ENCODE measurements around the gene HTR3D.
"Not testable (repeated sequence)": the region's sequence is repeated elsewhere in the genome, so short reads cannot be mapped to it uniquely, and the experiment has no call there.

HTR3D gene

DNA sequence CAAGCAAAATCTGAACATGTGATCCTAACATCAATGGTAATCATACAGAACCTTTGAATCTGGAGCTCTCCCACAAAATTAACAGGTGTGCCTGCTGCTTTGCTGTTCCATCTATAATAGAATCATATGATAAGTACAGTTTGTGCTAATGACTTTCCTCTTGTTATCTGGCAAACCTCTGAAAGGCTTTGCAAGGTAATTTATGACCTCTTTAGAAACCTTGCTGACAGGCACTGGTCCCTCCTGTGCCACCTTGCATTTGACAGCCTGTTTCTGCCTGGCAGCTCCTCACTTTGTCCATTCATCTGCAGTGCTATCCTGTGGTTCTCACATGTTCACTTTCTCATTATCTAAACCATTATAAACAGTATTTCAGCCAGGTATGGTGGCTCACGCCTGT is 11.1 kb downstream of the HTR3D start:
- H3K9me3 ChIP-seq (ENCODE audit: low read length): no peaks in the 10 kb centered on the region
- no peaks in the 10 kb centered on the region for H3K36me3 ChIP-seq (ENCODE audit: insufficient read depth, low read length)
- no peak overlapping the region for H3K4me3 ChIP-seq (ENCODE audit: low read depth in 1 of 2, low read length in 2 of 2)
- no peak overlapping the region for H3K27ac ChIP-seq (ENCODE audit: low read depth, low read length)
- no peak overlapping the region for H3K9ac ChIP-seq (ENCODE audit: low read length)
- H3K4me1 ChIP-seq (ENCODE audit: insufficient read depth, low read length): no peaks in the 10 kb centered on the region
- no peaks in the 10 kb centered on the region for H3K27me3 ChIP-seq (ENCODE audit: control insufficient read depth in 1 of 2, insufficient read depth in 2 of 2, low read length in 2 of 2)

DNA sequence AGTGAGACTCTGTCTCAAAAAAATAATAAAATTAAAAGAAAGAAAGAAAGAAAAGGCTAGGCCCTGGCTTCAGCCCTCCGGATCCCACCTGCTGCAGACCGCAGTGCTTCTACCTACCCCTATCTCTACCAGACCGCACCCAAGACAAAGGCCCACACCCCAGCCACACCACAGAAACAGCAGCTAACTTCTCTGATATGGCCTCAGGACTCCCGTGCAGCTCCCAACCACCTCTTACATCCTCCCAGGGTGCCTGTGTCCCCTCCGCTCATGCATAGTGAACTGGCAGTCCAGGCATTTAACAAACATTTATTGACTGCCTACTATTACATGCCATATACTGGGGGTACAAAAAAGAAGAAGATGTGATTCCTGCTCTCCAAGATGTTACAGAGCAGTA is 14.5 kb downstream of the HTR3D start:
- Histone ChIP-seq H3K4me1 (ENCODE audit: insufficient read depth, low read length) (no peaks in the 10 kb centered on the region), H3K36me3 (ENCODE audit: insufficient read depth, low read length) (no peaks in the 10 kb centered on the region), H3K9ac (ENCODE audit: low read length) (no peak overlapping the region)

DNA sequence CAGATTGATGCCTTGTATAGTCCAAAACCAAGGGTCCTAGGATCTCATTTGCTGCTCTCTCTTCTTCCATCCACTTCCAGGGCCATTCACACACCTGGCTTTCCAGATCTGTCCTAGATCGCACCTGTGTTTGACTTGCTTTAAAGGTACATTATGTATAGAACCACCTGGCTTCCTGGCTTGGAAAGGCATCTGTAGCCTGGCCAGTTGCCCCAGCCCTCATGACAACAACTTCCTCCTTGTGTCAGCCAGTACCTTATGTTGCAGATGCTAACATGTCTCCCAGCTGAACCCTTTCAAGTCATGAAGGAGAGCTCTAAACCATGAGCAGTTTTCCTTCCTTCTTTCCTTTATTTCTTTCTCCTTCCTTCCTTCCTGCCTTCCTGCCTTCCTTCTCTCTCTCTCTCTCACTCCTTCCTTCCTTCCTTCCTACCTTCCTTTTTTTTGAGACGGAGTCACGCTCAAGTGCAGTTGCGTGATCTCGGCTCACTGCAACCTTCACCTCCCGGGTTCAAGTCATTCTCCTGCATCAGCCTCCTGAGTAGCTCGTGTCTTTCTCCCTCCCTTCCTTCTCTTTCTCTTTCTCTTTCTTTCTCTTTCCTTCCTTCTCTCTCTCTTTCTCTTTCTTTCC is 18.8 kb downstream of the HTR3D start:
- no peak overlapping the region for H3K27ac ChIP-seq (ENCODE audit: low read depth, low read length)
- H3K4me1 ChIP-seq (ENCODE audit: insufficient read depth, low read length): no peaks in the 10 kb centered on the region
- H3K9ac ChIP-seq (ENCODE audit: low read length): no peak overlapping the region
- H3K27me3 ChIP-seq (ENCODE audit: control insufficient read depth in 1 of 2, insufficient read depth in 2 of 2, low read length in 2 of 2): no peaks in the 10 kb centered on the region
- H3K36me3 ChIP-seq (ENCODE audit: insufficient read depth, low read length): no peaks in the 10 kb centered on the region
- H3K9me3 ChIP-seq (ENCODE audit: low read length): no peaks in the 10 kb centered on the region
- H3K4me3 ChIP-seq (ENCODE audit: low read depth in 1 of 2, low read length in 2 of 2): no peak overlapping the region

More for the DNA sequence above, 14.5 kb downstream of the HTR3D start:
- Histone ChIP-seq H3K9me3 (ENCODE audit: low read length) (no peaks in the 10 kb centered on the region), H3K27me3 (ENCODE audit: control insufficient read depth in 1 of 2, insufficient read depth in 2 of 2, low read length in 2 of 2) (no peaks in the 10 kb centered on the region), H3K4me3 (ENCODE audit: low read depth in 1 of 2, low read length in 2 of 2) (no peak overlapping the region), H3K27ac (ENCODE audit: low read depth, low read length) (no peak overlapping the region)

DNA sequence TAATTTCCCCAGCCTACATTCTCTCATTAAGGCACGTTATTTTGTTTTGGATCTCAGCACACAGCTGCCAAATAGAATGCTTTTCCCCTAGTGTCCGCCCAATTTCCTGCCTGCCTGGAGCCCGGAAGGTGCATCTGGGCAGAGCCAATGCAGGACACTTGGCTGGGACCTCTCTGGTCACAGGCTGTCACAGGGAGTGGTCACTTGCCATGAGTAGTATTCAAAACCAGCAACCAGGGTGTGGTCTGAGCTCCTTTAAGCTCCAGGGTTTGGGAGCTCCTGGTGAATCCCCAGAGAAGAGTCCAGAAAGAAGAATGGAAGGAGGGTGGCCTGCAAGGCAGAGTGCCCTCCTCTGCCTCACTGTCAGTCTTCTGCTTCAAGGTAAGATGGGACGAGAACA is 21.2 kb downstream of the HTR3D start, which contains the start of gene HTR3C:
Gene HTR3C, plus strand, starts transcription at position 281 of the 400 bp plus-strand sequence. Its CDS starts 34 bp downstream, at position 315.
- no peak within 1 kb of the TSS for H3K4me3 ChIP-seq (ENCODE audit: low read depth in 1 of 2, low read length in 2 of 2)
- H3K9me3 ChIP-seq (ENCODE audit: low read length): no peaks in the 10 kb centered on the region
- no peak within 1 kb of the TSS for H3K9ac ChIP-seq (ENCODE audit: low read length)
- no peaks in the 10 kb centered on the region for H3K4me1 ChIP-seq (ENCODE audit: insufficient read depth, low read length)
- H3K36me3 ChIP-seq (ENCODE audit: insufficient read depth, low read length): no peaks in the 10 kb centered on the region
- H3K27ac ChIP-seq (ENCODE audit: low read depth, low read length): no peak within 1 kb of the TSS
- H3K27me3 ChIP-seq (ENCODE audit: control insufficient read depth in 1 of 2, insufficient read depth in 2 of 2, low read length in 2 of 2): no peaks in the 10 kb centered on the region

DNA sequence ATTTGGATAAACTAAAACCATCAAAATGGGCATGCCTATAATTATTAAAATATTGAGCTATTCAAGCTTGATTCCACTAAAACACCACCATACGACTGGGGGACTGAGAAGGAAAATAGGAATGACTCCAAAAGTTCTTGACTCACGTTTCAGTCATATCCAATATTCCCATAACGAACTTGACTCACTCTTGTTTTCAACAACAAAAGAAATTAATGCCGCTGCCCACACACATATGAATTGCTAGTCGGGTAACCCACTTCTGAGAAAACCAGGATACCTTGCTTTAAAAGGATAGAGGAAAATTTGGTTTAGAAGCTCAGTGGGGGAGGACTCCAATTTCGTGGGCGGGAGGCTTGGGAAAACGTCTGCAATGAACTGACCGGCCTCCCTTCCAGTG is 26.5 kb downstream of the HTR3D start:
- H3K27me3 ChIP-seq (ENCODE audit: control insufficient read depth in 1 of 2, insufficient read depth in 2 of 2, low read length in 2 of 2): no peaks in the 10 kb centered on the region
- H3K36me3 ChIP-seq (ENCODE audit: insufficient read depth, low read length): no peaks in the 10 kb centered on the region
- H3K27ac ChIP-seq (ENCODE audit: low read depth, low read length): no peak overlapping the region
- no peaks in the 10 kb centered on the region for H3K9me3 ChIP-seq (ENCODE audit: low read length)
- H3K4me3 ChIP-seq (ENCODE audit: low read depth in 1 of 2, low read length in 2 of 2): no peak overlapping the region
- H3K4me1 ChIP-seq (ENCODE audit: insufficient read depth, low read length): no peaks in the 10 kb centered on the region
- H3K9ac ChIP-seq (ENCODE audit: low read length): no peak overlapping the region

DNA sequence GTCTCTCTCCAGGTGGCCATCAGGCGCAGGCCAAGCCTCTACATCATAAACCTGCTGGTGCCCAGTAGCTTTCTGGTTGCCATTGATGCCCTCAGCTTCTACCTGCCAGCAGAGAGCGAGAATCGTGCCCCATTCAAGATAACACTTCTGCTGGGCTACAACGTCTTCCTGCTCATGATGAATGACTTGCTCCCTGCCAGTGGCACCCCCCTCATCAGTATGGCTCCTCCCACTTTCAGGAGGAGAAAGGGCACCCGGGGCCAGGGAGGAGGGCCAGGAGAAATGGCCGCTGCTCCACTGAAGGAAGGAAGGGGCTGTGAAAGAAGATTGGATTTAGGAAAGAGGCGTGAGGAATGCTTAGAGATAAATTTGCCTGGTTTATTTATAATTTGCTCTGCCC is 27.9 kb downstream of the HTR3D start:
- Histone ChIP-seq H3K4me1 (ENCODE audit: insufficient read depth, low read length) (no peaks in the 10 kb centered on the region), H3K36me3 (ENCODE audit: insufficient read depth, low read length) (no peaks in the 10 kb centered on the region), H3K4me3 (ENCODE audit: low read depth in 1 of 2, low read length in 2 of 2) (no peak overlapping the region), H3K27me3 (ENCODE audit: control insufficient read depth in 1 of 2, insufficient read depth in 2 of 2, low read length in 2 of 2) (no peaks in the 10 kb centered on the region), H3K9ac (ENCODE audit: low read length) (no peak overlapping the region), H3K9me3 (ENCODE audit: low read length) (no peaks in the 10 kb centered on the region), H3K27ac (ENCODE audit: low read depth, low read length) (no peak overlapping the region)

DNA sequence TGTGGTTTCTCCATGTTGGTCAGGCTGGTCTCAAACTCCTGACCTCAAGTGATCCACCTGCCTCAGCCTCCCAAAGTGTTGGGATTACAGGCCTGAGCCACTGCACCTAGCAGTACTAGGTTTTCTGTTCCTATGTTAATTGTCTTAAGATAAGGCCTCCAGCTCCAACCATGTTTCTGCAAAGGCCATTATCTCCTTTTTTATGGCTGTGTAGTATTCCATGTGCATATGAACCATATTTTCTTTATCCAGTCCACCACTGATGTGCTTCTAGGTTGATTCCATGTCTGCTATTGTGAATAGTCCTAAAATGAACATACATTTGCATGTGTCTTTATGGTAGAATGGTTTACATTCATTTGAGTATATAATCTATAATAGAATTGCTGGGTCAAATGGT is 31.1 kb downstream of the HTR3D start:
- Histone ChIP-seq H3K27ac (ENCODE audit: low read depth, low read length) (no peak overlapping the region), H3K9me3 (ENCODE audit: low read length) (no peaks in the 10 kb centered on the region), H3K36me3 (ENCODE audit: insufficient read depth, low read length) (no peaks in the 10 kb centered on the region), H3K4me1 (ENCODE audit: insufficient read depth, low read length) (no peaks in the 10 kb centered on the region), H3K4me3 (ENCODE audit: low read depth in 1 of 2, low read length in 2 of 2) (no peak overlapping the region), H3K27me3 (ENCODE audit: control insufficient read depth in 1 of 2, insufficient read depth in 2 of 2, low read length in 2 of 2) (no peaks in the 10 kb centered on the region), H3K9ac (ENCODE audit: low read length) (no peak overlapping the region)

DNA sequence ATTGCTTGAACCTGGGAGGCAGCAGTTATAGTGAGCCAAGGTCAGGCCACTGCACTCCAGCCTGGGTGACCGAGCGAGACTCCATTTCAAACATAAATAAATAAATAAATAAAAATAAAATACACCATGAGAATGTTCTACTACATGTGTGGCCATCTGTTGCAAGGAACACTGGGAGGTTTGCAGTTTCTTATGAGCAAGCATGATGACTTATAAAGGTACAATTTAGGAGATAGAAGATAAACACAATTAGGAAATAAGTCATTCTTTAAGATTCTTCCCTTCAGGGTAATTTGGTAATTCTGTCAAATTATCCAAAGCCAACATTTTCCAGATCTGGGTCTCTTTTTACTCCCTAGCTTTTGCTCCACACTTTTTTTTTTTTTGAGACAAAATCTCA is 34.7 kb downstream of the HTR3D start:
- Histone ChIP-seq H3K9me3 (ENCODE audit: low read length) (no peaks in the 10 kb centered on the region), H3K27ac (ENCODE audit: low read depth, low read length) (no peak overlapping the region), H3K4me1 (ENCODE audit: insufficient read depth, low read length) (no peaks in the 10 kb centered on the region), H3K36me3 (ENCODE audit: insufficient read depth, low read length) (no peaks in the 10 kb centered on the region), H3K27me3 (ENCODE audit: control insufficient read depth in 1 of 2, insufficient read depth in 2 of 2, low read length in 2 of 2) (no peaks in the 10 kb centered on the region), H3K9ac (ENCODE audit: low read length) (no peak overlapping the region), H3K4me3 (ENCODE audit: low read depth in 1 of 2, low read length in 2 of 2) (no peak overlapping the region)

DNA sequence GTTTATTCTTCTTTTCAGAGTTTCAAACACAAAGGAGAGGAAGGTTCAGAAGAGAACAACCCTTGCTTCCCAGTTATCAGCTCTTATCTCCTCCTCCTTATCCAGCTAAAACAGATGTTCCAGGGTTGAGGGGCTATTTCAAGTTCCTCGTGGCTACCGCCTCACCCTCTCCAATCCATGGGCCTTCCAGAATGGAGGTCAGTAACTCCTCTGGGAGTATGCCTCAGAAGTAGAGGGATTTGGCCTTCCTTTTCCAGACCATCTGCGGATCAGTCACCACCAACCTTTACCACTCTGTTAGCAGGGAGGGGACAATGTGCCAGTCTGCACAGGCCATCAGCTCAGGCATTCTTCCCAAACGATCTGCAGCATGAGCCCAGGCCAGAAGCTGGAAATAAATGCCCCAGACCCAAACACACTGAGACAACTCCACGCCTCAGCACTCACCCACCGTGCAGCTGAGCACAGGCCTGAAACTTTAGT is 36.1 kb downstream of the HTR3D start:
- no peaks in the 10 kb centered on the region for H3K27me3 ChIP-seq (ENCODE audit: control insufficient read depth in 1 of 2, insufficient read depth in 2 of 2, low read length in 2 of 2)
- no peak overlapping the region for H3K27ac ChIP-seq (ENCODE audit: low read depth, low read length)
- H3K4me1 ChIP-seq (ENCODE audit: insufficient read depth, low read length): no peaks in the 10 kb centered on the region
- H3K9ac ChIP-seq (ENCODE audit: low read length): no peak overlapping the region
- no peaks in the 10 kb centered on the region for H3K36me3 ChIP-seq (ENCODE audit: insufficient read depth, low read length)
- no peak overlapping the region for H3K4me3 ChIP-seq (ENCODE audit: low read depth in 1 of 2, low read length in 2 of 2)
- H3K9me3 ChIP-seq (ENCODE audit: low read length): no peaks in the 10 kb centered on the region

DNA sequence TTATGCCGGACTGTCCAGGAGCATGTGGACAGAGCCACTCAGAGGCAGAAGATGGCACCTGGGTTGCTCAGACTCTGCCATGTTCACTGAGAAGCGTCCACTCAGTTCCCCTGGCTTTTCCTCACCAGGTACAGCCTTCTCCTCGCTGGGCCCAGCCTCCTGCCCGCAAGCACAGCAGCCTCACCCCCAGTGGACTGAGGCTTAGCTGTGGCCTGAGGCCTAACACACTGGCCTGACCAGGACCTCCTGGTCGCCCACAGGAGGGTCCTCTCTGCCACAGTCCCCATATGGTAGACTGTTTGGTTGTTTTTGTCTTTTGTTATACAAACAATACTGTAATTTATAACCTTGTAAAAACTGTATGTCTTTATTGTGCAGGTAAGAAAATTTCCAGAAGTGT is 36.8 kb downstream of the HTR3D start:
- Histone ChIP-seq H3K9me3 (ENCODE audit: low read length) (no peaks in the 10 kb centered on the region), H3K36me3 (ENCODE audit: insufficient read depth, low read length) (no peaks in the 10 kb centered on the region), H3K4me3 (ENCODE audit: low read depth in 1 of 2, low read length in 2 of 2) (no peak overlapping the region), H3K4me1 (ENCODE audit: insufficient read depth, low read length) (no peaks in the 10 kb centered on the region), H3K27ac (ENCODE audit: low read depth, low read length) (no peak overlapping the region), H3K9ac (ENCODE audit: low read length) (no peak overlapping the region), H3K27me3 (ENCODE audit: control insufficient read depth in 1 of 2, insufficient read depth in 2 of 2, low read length in 2 of 2) (no peaks in the 10 kb centered on the region)

DNA sequence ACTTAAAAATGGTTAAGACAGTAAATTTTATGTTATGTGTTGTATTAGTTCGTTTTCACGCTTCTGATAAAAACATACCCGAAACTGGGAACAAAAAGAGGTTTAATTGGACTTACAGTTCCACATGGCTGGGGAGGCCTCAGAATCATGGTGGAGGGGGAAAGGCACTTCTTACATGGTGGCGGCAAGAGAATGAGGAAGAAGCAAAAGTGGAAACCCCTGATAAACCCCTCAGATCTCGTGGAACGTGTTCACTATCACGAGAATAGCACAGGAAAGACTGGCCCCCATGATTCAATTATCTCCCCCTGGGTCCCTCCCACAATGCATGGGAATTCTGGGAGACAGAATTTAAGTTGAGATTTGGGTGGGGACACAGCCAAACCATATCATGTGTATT is 39.6 kb downstream of the HTR3D start:
- H3K4me1 ChIP-seq (ENCODE audit: insufficient read depth, low read length); H3K4me3 ChIP-seq (ENCODE audit: low read depth in 1 of 2, low read length in 2 of 2); H3K9me3 ChIP-seq (ENCODE audit: low read length); H3K27me3 ChIP-seq (ENCODE audit: control insufficient read depth in 1 of 2, insufficient read depth in 2 of 2, low read length in 2 of 2); H3K9ac ChIP-seq (ENCODE audit: low read length); H3K36me3 ChIP-seq (ENCODE audit: insufficient read depth, low read length); H3K27ac ChIP-seq (ENCODE audit: low read depth, low read length): not testable (repeated sequence)

DNA sequence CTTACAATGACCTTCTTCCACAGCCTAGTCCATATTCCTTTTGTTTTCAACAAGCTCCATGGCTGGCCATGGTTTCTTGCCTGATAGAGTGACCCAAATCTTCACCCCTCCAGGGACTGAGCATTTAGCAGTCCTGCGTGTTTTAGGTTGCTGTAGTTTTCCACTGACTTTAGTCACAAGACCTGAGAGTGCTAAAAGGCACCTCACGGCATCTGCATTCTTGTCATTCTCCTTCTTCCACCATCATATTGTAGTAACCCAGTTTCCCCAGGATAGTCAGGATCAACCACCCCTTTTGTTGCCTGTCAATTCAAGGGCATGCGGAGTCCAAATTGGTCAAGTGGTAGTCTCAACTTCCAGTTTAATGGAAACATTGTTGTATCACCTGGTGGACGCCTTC is 42.1 kb downstream of the HTR3D start:
- Histone ChIP-seq H3K4me1 (ENCODE audit: insufficient read depth, low read length) (no peaks in the 10 kb centered on the region), H3K36me3 (ENCODE audit: insufficient read depth, low read length) (no peaks in the 10 kb centered on the region), H3K9ac (ENCODE audit: low read length) (no peak overlapping the region), H3K4me3 (ENCODE audit: low read depth in 1 of 2, low read length in 2 of 2) (no peak overlapping the region), H3K27ac (ENCODE audit: low read depth, low read length) (no peak overlapping the region), H3K27me3 (ENCODE audit: control insufficient read depth in 1 of 2, insufficient read depth in 2 of 2, low read length in 2 of 2) (no peaks in the 10 kb centered on the region), H3K9me3 (ENCODE audit: low read length) (no peaks in the 10 kb centered on the region)
